Measurements from ENCODE around the gene RGL3. TPM values are rescaled to one million over a fixed set of nuclear protein-coding genes. Genes with fewer than 3 reads are reported as not detected.
A peak's percentile ranks its signal among the peaks of the same experiment; 100 is the strongest.

The RGL3 gene
- total and polyA plus RNA-seq, 10 of the 15 experiments (the other 5 are each of a cell fraction or from before 2014, with no cell fraction given) = not detected

GRCh38 chr19:11375143-11375948, 43.8 kb downstream of the RGL3 start:
- peak overlapping the region; percentile 87 for H3K9ac ChIP-seq (ENCODE audit: control insufficient read depth, insufficient read depth, low read length)
- CTCF ChIA-PET = interaction anchor here (0.6 to 5.6 kb wide), 13 partner anchors 8 to 439 kb away, joined by 3 to 62 read pairs (median 4); partner anchors contain the start of genes CCDC159, EPOR, PRKCSH and TMEM205
- H3K36me3 ChIP-seq (ENCODE audit: control insufficient read depth in 2 of 2, insufficient read depth in 2 of 2, low read length in 1 of 2) = no peaks in the 10 kb centered on the region
- H3K4me1 ChIP-seq (ENCODE audit: control insufficient read depth, insufficient read depth, low read length) = peaks cover 24% of the 10 kb centered on the region
- peak; percentile 65 for ATAC-seq
- TSS peak; percentile 98 for BruUV-seq (replicated peaks)
- in situ Hi-C loops (cut with MboI) = no loop called here
- H3K4me3 ChIP-seq = peak overlapping the region; percentile 77
- no peak for DNase-seq (ENCODE audit: low read depth, low spot score)
- H4K20me1 ChIP-seq (ENCODE audit: control insufficient read depth, insufficient read depth) = no peaks in the 10 kb centered on the region
- FAIRE-seq = no peak
- peak overlapping the region; percentile 45 for H2AFZ ChIP-seq (ENCODE audit: control insufficient read depth, low read depth, low read length)
- intact Hi-C loops (cut with micrococcal nuclease; ENCODE audit: unreplicated experiment) = loop anchor here (2.0 kb wide), 1 partner anchor 29 kb away; the partner anchor contains the start of genes CCDC159 and TMEM205
- peak overlapping the region; percentile 75 for H3K27ac ChIP-seq (ENCODE audit: control insufficient read depth, insufficient read depth)
- H3K27me3 ChIP-seq (replicated peaks in 1 of 2; ENCODE audit: control insufficient read depth in 2 of 2, insufficient read depth in 2 of 2, low read length in 1 of 2) = no peaks in the 10 kb centered on the region
- under 1% methylated on average over 27 of the region's 27 CpGs for WGBS (ENCODE audit: insufficient coverage, insufficient replicate concordance, low lambda C conversion rate, missing lambda C conversion rate)
- RAD21 ChIA-PET (ENCODE audit: unreplicated experiment) = interaction anchor here (0.5 to 5.2 kb wide), 27 partner anchors 8 to 795 kb away, joined by 3 to 36 read pairs (median 3); partner anchors contain the start of genes CCDC159, ECSIT, ELOF1 and EPOR
- SMC1A ChIA-PET (ENCODE audit: uncharacterized antibody, unreplicated experiment) = interaction anchor here (0.6 to 6.1 kb wide), 14 partner anchors 8 to 285 kb away, joined by 3 to 40 read pairs (median 4); partner anchors contain the start of genes CCDC159, ECSIT, EPOR and ODAD3
- H3K9me3 ChIP-seq (replicated peaks; ENCODE audit: control insufficient read depth, insufficient read depth, low read length) = no peaks in the 10 kb centered on the region
- peaks cover 10% of the 10 kb centered on the region for H3K79me2 ChIP-seq (ENCODE audit: control insufficient read depth, insufficient read depth, low read length)
- H3K4me2 ChIP-seq (ENCODE audit: control insufficient read depth, insufficient read depth) = peak overlapping the region; percentile 97
- POLR2A ChIA-PET = interaction anchor here (0.6 to 4.8 kb wide), 25 partner anchors 7 to 1407 kb away, joined by 3 to 48 read pairs (median 3); partner anchors contain the start of genes CCDC159, ECSIT, ELOF1 and ODAD3
- TF ChIP-seq ZNF687 (IDR thresholded peaks at IDR 0.05) (0 out of 2 replicates have a peak, but pooled peaks have one; percentile 42), NBN (IDR thresholded peaks at IDR 0.05) (peak; percentile 40), ZNF217 (IDR thresholded peaks at IDR 0.05) (no peak), FOS (IDR thresholded peaks at IDR 0.05; ENCODE audit: borderline replicate concordance, extremely low read depth, insufficient read length) (no peak), HDAC6 (IDR thresholded peaks at IDR 0.05; ENCODE audit: unreplicated experiment) (no peak), POLR2AphosphoS5 (IDR thresholded peaks at IDR 0.05; ENCODE audit: low read length) (peak; percentile 79; the same call in 1 of the 2 replicates), BACH1 (IDR thresholded peaks at IDR 0.05; ENCODE audit: borderline replicate concordance) (0 out of 2 replicates have a peak, but pooled peaks have one; percentile 6), EGR1 (IDR thresholded peaks at IDR 0.05; ENCODE audit: borderline replicate concordance in 1 of 2, low read depth in 2 of 2, low read length in 2 of 2) (peak in 1 of 2 experiments; percentile 25; a peak in 1 of 3 replicates), ZBED1 (IDR thresholded peaks at IDR 0.05; ENCODE audit: borderline replicate concordance) (no peak), SP1 (IDR thresholded peaks at IDR 0.05; ENCODE audit: low read depth, low read length) (no peak), MTA2 (IDR thresholded peaks at IDR 0.05; ENCODE audit: low read depth) (no peak), USF2 (IDR thresholded peaks at IDR 0.05; ENCODE audit: borderline replicate concordance, low read depth, low read length) (no peak), ETV6 (conservative IDR thresholded peaks at IDR 0.05 in 1 of 2, IDR thresholded peaks at IDR 0.05 in 1 of 2; ENCODE audit: borderline replicate concordance in 1 of 2, low read depth in 1 of 2) (no peak), SIX5 (IDR thresholded peaks at IDR 0.05; ENCODE audit: low read depth, low read length, severe bottlenecking) (no peak), MTA3 (IDR thresholded peaks at IDR 0.05; ENCODE audit: borderline replicate concordance, low read length) (no peak), JUNB (IDR thresholded peaks at IDR 0.05) (no peak), SMAD1 (IDR thresholded peaks at IDR 0.05; ENCODE audit: low read depth, partially characterized antibody) (peak; percentile 43), BMI1 (IDR thresholded peaks at IDR 0.05; ENCODE audit: borderline replicate concordance) (no peak)

Data from GM12878 (cell line).